A673 (cell line): ENCODE data around the gene APBB2.

Experiments used
- CTCF ChIP-seq: fragments of 300-800, 200-600 bp; sonication (generic); conservative IDR thresholded peaks from 2 replicates; pipeline ENCODE4 v1.5.1; 2017; ENCODE audit warnings: low read depth, mild to moderate bottlenecking, antibody characterized with exemption, low read length, moderate library complexity, mixed read lengths
- EZH2 ChIP-seq: fragments of 200-600 bp; sonication (generic); IDR thresholded peaks from 2 replicates; pipeline ENCODE4 v1.6.1; 2017; ENCODE audit warnings: borderline replicate concordance, low read depth, mild to moderate bottlenecking, mixed read lengths, antibody characterized with exemption, low read length; ENCODE audit not compliant: poor library complexity, severe bottlenecking

GRCh38 chr4:41241919-41242318 lies 27.6 kb upstream of the APBB2 start:
- TF ChIP-seq CTCF (no peak), EZH2 (no peak)
